SH-SY5Y (cell line): Measurements from ENCODE around the gene RSU1.

Experiments
- GATA2 ChIP-seq: IDR thresholded peaks from 2 replicates; pipeline ENCODE4 v1.6.1; 2011; ENCODE audit warnings: mild to moderate bottlenecking, low read depth, low read length
- GATA3 ChIP-seq: IDR thresholded peaks from 2 replicates; pipeline ENCODE4 v1.6.1; 2011; ENCODE audit warnings: low read depth, mild to moderate bottlenecking, low read length, moderate library complexity

The RSU1 gene

DNA sequence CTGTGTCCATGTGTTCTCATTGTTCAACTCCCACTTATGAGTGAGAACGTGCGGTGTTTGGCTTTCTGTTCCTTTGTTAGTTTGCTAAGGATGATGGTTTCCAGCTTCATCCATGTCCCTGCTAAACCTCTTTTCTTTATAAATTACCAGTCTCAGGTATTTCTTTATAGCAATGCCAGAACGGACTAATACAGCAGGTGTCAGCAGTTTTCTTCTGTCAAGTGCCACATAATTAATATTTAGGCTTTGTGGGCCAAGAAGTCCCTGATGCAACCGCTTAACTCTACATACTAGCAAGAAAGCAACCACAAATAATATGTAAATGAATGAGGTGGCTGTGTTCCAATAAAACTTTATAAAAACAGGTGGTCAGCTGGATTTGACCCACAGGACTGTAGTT is 269.3 kb downstream of the RSU1 start:
- no peak for TF ChIP-seq GATA3
- TF ChIP-seq GATA2 = no peak

DNA sequence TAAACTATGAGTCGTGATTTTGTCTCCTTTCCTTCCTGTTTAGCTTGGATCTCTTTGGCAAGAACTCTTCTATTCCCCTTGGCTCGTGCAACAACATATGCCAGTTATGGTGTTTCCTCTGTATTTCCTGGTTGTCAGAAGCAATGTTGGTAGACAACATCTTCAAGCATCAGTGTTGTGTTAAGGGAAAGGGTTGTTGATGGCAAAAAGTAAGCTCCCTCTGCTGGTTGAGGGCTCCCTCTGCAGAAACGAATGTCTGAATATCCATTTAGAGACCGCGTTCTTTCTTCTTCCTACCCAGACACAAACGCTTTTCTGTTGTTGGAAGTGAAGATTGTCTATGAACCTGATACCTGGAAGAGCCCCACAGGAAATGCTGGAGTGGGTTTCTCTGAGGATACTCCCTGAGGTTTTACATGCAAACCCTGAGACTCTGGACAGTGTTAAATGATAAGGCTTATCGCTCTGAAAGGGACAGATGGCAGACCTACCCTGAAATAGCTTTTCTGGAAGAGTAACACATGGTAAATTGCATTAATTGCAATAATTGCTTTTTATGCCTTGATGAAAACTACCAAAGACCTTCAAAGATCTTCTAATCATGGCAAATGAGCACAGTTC is 272.0 kb downstream of the RSU1 start:
- TF ChIP-seq GATA3 (no peak), GATA2 (peak; percentile 40)

- no peak for TF ChIP-seq GATA2
- no peak for TF ChIP-seq GATA3
These were observed 272.6 kb downstream of the RSU1 start for GRCh38 chr10:16544591-16544990.

DNA sequence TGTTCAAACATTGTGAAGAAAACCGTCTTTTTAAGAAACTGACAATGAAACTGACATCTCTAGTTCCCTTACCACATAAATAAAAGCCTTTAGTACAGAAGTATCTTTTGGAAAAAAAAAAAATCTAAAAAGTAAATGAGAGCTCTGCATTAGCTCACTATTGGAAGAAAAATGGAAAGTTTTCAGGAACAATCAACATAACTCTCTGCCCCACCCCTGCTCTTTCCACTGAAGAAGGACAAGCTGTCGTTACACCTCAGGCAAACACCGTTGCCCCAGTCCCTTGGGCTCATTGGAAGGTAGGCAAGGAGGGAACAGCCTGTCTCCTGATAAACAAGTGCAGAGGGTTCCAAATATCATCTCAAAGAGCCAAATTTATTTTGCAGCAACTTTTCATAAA is 273.1 kb downstream of the RSU1 start:
- TF ChIP-seq GATA3 (no peak), GATA2 (no peak)
